GM15510 (cell line): ENCODE data around the gene POLK.

ENCODE experiments used
- POLR2A ChIP-seq: IDR thresholded peaks from 3 replicates; pipeline ENCODE4 v1.6.1; 2011; ENCODE audit warnings: borderline replicate concordance; ENCODE audit not compliant: insufficient read length; ENCODE audit errors: extremely low read depth

POLK gene

GRCh38 chr5:75614176-75614575, 102.5 kb downstream of the POLK start:
- no peak for TF ChIP-seq POLR2A

GRCh38 chr5:75616371-75616881, 104.7 kb downstream of the POLK start:
- no peak for TF ChIP-seq POLR2A

- no peak for TF ChIP-seq POLR2A
Observed at GRCh38 chr5:75616971-75617621, 105.4 kb downstream of the POLK start.

- TF ChIP-seq POLR2A = no peak
Observed at GRCh38 chr5:75617736-75618352, 106.2 kb downstream of the POLK start.

GRCh38 chr5:75620184-75620959, 108.7 kb downstream of the POLK start:
- TF ChIP-seq POLR2A = no peak

GRCh38 chr5:75622564-75622963, 110.9 kb downstream of the POLK start:
- no peak for TF ChIP-seq POLR2A

- no peak for TF ChIP-seq POLR2A
Observed at GRCh38 chr5:75623846-75624245, 112.2 kb downstream of the POLK start.

GRCh38 chr5:75626959-75627358, 115.3 kb downstream of the POLK start:
- no peak for TF ChIP-seq POLR2A

- TF ChIP-seq POLR2A = no peak
Observed at GRCh38 chr5:75627801-75628200, 116.1 kb downstream of the POLK start.

- TF ChIP-seq POLR2A = no peak
Observed at GRCh38 chr5:75630875-75631274, 119.2 kb downstream of the POLK start.

- no peak for TF ChIP-seq POLR2A
Observed at GRCh38 chr5:75632321-75632720, 120.6 kb downstream of the POLK start.

GRCh38 chr5:75637949-75638348, 126.3 kb downstream of the POLK start:
- TF ChIP-seq POLR2A = no peak

GRCh38 chr5:75639535-75640311, 128.0 kb downstream of the POLK start:
- no peak for TF ChIP-seq POLR2A

GRCh38 chr5:75640395-75640794, 128.7 kb downstream of the POLK start:
- no peak for TF ChIP-seq POLR2A

GRCh38 chr5:75640826-75641225, 129.1 kb downstream of the POLK start:
- TF ChIP-seq POLR2A = no peak

- TF ChIP-seq POLR2A = no peak
Observed at GRCh38 chr5:75648712-75649111, 137.0 kb downstream of the POLK start.
